ENCODE results near the gene MYL2. TPM values are rescaled to one million over a fixed set of nuclear protein-coding genes. Genes with fewer than 3 reads are reported as not detected.

MYL2 gene
- total RNA-seq, 4 donors from 2014 or later, result not detected

DNA sequence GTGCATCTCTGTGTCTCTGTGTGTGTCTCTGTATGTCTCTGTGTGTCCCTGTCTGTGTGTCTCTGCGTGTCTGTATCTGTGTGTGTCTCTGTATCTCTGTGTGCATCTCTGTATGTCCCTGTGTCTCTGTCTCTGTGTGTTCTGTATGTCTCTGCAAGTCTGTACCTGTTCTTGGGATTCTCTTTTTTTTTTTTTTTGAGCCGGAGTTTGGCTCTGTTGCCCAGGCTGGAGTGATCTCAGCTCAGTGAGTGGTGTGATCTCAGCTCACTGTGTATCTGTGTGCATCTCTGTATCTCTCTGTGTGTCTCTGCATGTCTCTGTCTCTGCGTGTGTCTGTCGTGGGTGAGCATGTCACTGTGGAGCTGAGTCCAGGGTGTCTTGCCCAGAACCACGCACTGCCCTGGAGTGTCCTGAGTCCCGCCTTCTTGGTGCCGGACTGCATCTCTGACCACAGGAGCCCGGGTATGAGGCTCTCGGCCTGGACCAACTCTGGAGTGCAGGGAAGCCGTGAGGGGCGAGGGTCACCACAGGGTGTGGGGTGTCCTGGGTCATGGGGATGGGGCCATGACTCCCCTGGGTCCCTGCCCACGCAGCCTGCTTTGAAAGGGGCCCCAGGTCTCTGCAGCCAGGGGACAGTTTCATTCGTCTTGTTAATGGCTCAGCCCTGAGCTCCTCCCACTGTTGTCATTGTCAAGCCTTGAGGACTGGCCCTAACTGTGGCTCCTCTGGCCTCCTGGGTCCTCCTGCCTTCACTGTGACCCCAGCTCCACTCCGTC, 11.8 kb downstream of the MYL2 start:
- Histone ChIP-seq H3K4me3 (no peak overlapping the region), H3K36me3 (no peaks in the 10 kb centered on the region), H3K9me3 (peaks cover 0 to 5% (median 0%) of the 10 kb centered on the region in 4 donors), H3K27ac (no peak overlapping the region), H3K4me1 (no peaks in the 10 kb centered on the region), H3K27me3 (no peaks in the 10 kb centered on the region)
- no peak for DNase-seq (ENCODE audit: low spot score in 2 of 2)
- TF ChIP-seq EP300 (IDR thresholded peaks at IDR 0.05) (no peak), POLR2A (IDR thresholded peaks at IDR 0.05) (no peak), CTCF (IDR thresholded peaks at IDR 0.05) (no peak)
- WGBS, 2 donors, result 52 to 66% methylated on average over 14 of the region's 14 CpGs

DNA sequence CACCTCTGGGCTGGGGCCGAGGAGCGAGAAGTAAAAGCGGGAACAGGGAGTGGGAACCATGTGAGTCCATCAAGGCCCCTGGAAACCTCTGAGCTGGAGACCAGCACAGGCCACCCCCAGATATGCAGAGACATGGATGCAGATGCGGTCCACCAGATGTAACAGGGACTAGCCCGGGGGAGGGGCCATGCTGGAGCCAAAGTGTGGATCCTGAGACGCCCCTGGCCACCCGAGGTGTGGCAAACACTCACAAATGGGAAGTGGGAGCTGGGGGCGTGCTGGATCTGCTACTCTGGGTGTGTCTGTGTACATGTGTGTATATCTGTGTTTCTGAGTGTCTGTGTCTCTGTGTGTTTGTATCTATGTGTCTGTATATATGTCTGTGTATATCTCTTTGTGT, 12.8 kb downstream of the MYL2 start:
- H3K27me3 ChIP-seq, result no peaks in the 10 kb centered on the region
- no peak overlapping the region for H3K4me3 ChIP-seq
- WGBS, 2 donors, result 60 to 68% methylated on average over 8 of the region's 8 CpGs
- H3K36me3 ChIP-seq, result no peaks in the 10 kb centered on the region
- peaks cover 0 to 6% (median 0%) of the 10 kb centered on the region in 4 donors for H3K9me3 ChIP-seq
- no peaks in the 10 kb centered on the region for H3K4me1 ChIP-seq
- TF ChIP-seq EP300 (IDR thresholded peaks at IDR 0.05), result no peak
- no peak for TF ChIP-seq POLR2A (IDR thresholded peaks at IDR 0.05)
- no peak for TF ChIP-seq CTCF (IDR thresholded peaks at IDR 0.05)
- DNase-seq (ENCODE audit: low spot score in 2 of 2), result no peak
- no peak overlapping the region for H3K27ac ChIP-seq

GRCh38 chr12:110906985-110907384, 13.4 kb downstream of the MYL2 start:
- TF ChIP-seq CTCF (IDR thresholded peaks at IDR 0.05) (no peak), POLR2A (IDR thresholded peaks at IDR 0.05) (no peak), EP300 (IDR thresholded peaks at IDR 0.05) (no peak)
- 71 to 78% methylated on average over 4 of the region's 4 CpGs for WGBS, 2 donors

GRCh38 chr12:110906516-110906915, 13.9 kb downstream of the MYL2 start:
- no peaks in the 10 kb centered on the region for H3K4me1 ChIP-seq
- peaks cover 0 to 6% (median 0%) of the 10 kb centered on the region in 4 donors for H3K9me3 ChIP-seq
- no peaks in the 10 kb centered on the region for H3K27me3 ChIP-seq
- H3K4me3 ChIP-seq, result no peak overlapping the region
- no peaks in the 10 kb centered on the region for H3K36me3 ChIP-seq
- no peak for DNase-seq (ENCODE audit: low spot score in 2 of 2)
- WGBS, 2 donors, result 61 to 66% methylated on average over 5 of the region's 5 CpGs
- H3K27ac ChIP-seq, result no peak overlapping the region
- TF ChIP-seq CTCF (IDR thresholded peaks at IDR 0.05) (no peak), EP300 (IDR thresholded peaks at IDR 0.05) (no peak), POLR2A (IDR thresholded peaks at IDR 0.05) (no peak)

More at GRCh38 chr12:110906985-110907384, 13.4 kb downstream of the MYL2 start:
- Histone ChIP-seq H3K27me3 (no peaks in the 10 kb centered on the region), H3K27ac (no peak overlapping the region), H3K4me1 (no peaks in the 10 kb centered on the region), H3K4me3 (no peak overlapping the region), H3K36me3 (no peaks in the 10 kb centered on the region), H3K9me3 (peaks cover 0 to 6% (median 0%) of the 10 kb centered on the region in 4 donors)
- DNase-seq (ENCODE audit: low spot score in 2 of 2), result no peak

GRCh38 chr12:110906083-110906482, 14.3 kb downstream of the MYL2 start:
- no peak for DNase-seq (ENCODE audit: low spot score in 2 of 2)
- Histone ChIP-seq H3K9me3 (peaks cover 0 to 6% (median 0%) of the 10 kb centered on the region in 4 donors), H3K36me3 (no peaks in the 10 kb centered on the region), H3K4me1 (no peaks in the 10 kb centered on the region), H3K27me3 (no peaks in the 10 kb centered on the region), H3K4me3 (no peak overlapping the region), H3K27ac (no peak overlapping the region)
- TF ChIP-seq POLR2A (IDR thresholded peaks at IDR 0.05) (no peak), CTCF (IDR thresholded peaks at IDR 0.05) (no peak), EP300 (IDR thresholded peaks at IDR 0.05) (no peak)
- WGBS, 2 donors, result 33 to 38% methylated on average over 3 of the region's 3 CpGs

All from tibial nerve (tissue), 4 donors.